Panc1 (cell line): ENCODE data around the gene A2ML1. TPM values are rescaled to one million over a fixed set of nuclear protein-coding genes. Genes with fewer than 3 reads are reported as not detected.
"Not testable (repeated sequence)": the region's sequence is repeated elsewhere in the genome, so short reads cannot be mapped to it uniquely, and the experiment has no call there.

Experiments used
- ATAC-seq: fragments of 200-7000 bp; cut with Tn5 transposase; 2 replicates; pipeline ENCODE4 v1.9.1; 2020; ENCODE audit warnings: mild to moderate bottlenecking, moderate library complexity
- BruUV-seq: library from RNA; stranded (reverse); fragments of 400-500 nt; replicated peaks from 2 replicates; lab custom pipeline; 2021; lab: Mats Ljungman, UMichigan
- CTCF ChIA-PET: fragments of 300-600 bp; sonication (Branson Sonifier 250); formaldehyde crosslinking; loops from one replicate; lab custom pipeline; 2022; ENCODE audit warnings: antibody characterized with exemption; lab: Charles Lee
- POLR2A ChIA-PET: fragments of 300-600 bp; sonication (Branson Sonifier 250); formaldehyde crosslinking; loops from one replicate; lab custom pipeline; 2022; ENCODE audit warnings: antibody characterized with exemption; lab: Charles Lee
- DNase-seq: peaks from one replicate; pipeline ENCODE4 v3.0.0-alpha.2; 2010; ENCODE audit warnings: low read depth, low spot score
- H3K27ac ChIP-seq: 2 replicates; pipeline ENCODE4 v1.5.1; 2011; ENCODE audit warnings: mild to moderate bottlenecking, low read length, inconsistent platforms
- H3K27me3 ChIP-seq: fragments of 200-500 bp; sonication (Bioruptor generic); 2 replicates; pipeline ENCODE4 v1.6.0; 2014; ENCODE audit warnings: low read length, inconsistent platforms; ENCODE audit not compliant: control insufficient read depth, insufficient read depth
- H3K36me3 ChIP-seq: fragments of 200-500 bp; sonication (Bioruptor generic); 2 replicates; pipeline ENCODE4 v1.5.1; 2014; ENCODE audit warnings: inconsistent platforms, mild to moderate bottlenecking, low read length, moderate library complexity; ENCODE audit not compliant: control insufficient read depth, insufficient read depth
- H3K4me1 ChIP-seq: 2 replicates; pipeline ENCODE4 v1.5.1; 2011; ENCODE audit warnings: inconsistent platforms, mild to moderate bottlenecking, low read length, moderate library complexity; ENCODE audit not compliant: control insufficient read depth, insufficient read depth
- H3K4me3 ChIP-seq, 2 experiments: 2 replicates each; pipeline ENCODE4 v1.5.1; 2011 to 2012; ENCODE audit warnings: low read depth in 2 of 2, low read length in 2 of 2, mild to moderate bottlenecking in 2 of 2, inconsistent platforms in 1 of 2, moderate library complexity in 1 of 2
- H3K9me3 ChIP-seq: fragments of 200-500 bp; sonication (Bioruptor generic); 2 replicates; pipeline ENCODE4 v1.5.1; 2014; ENCODE audit warnings: low read depth, mild to moderate bottlenecking, inconsistent platforms, low read length, moderate library complexity; ENCODE audit not compliant: control insufficient read depth, insufficient read depth
- CTCF ChIP-seq: fragments of 450-650 bp; IDR thresholded peaks from 2 replicates; pipeline ENCODE4 v1.5.1; 2017; ENCODE audit warnings: mild to moderate bottlenecking
- POLR2AphosphoS5 ChIP-seq: IDR thresholded peaks from 2 replicates; pipeline ENCODE4 v1.6.1; 2012; ENCODE audit warnings: mild to moderate bottlenecking, low read depth, low read length, moderate library complexity
- REST ChIP-seq, 2 experiments: IDR thresholded peaks; 2 replicates each; pipeline ENCODE4 v1.6.1; 2011 to 2012; ENCODE audit warnings: low read depth in 2 of 2, control low read depth in 1 of 2, low read length in 1 of 2, mild to moderate bottlenecking in 1 of 2, moderate library complexity in 1 of 2; ENCODE audit not compliant: insufficient read depth in 1 of 2
- SIN3A ChIP-seq: IDR thresholded peaks from 2 replicates; pipeline ENCODE4 v1.6.1; 2012; ENCODE audit warnings: low read depth, mild to moderate bottlenecking, low read length, moderate library complexity, borderline replicate concordance; ENCODE audit not compliant: insufficient read depth
- TCF7L2 ChIP-seq: IDR thresholded peaks from 2 replicates; pipeline ENCODE4 v1.6.1; 2011; ENCODE audit warnings: mild to moderate bottlenecking, low read depth, low read length, inconsistent platforms
- in situ Hi-C: cut with HindIII; loops from 2 replicates; pipeline ENCODE4 v1.10.0; 2016; ENCODE audit warnings: low sequenced_read_pairs, low pct_unique_long_range_greater_than_20kb
- intact Hi-C: fragments of 100-400 bp; cut with micrococcal nuclease; formaldehyde crosslinking; loops from one replicate; pipeline ENCODE4 v1.10.0; 2022; ENCODE audit not compliant: unreplicated experiment
- total RNA-seq: library from RNA; stranded (reverse); gene quantifications from one replicate; pipeline ENCODE4 v1.2.1, GENCODE V29; 2021; ENCODE audit not compliant: unreplicated experiment

The A2ML1 gene
- total RNA-seq, 1 experiment from 2014 or later = not detected

- Histone ChIP-seq H3K27me3 (no peaks in the 10 kb centered on the region), H3K9me3 (no peaks in the 10 kb centered on the region), H3K4me1 (no peaks in the 10 kb centered on the region), H3K36me3 (no peaks in the 10 kb centered on the region; the same call in 1 of the 2 replicates), H3K27ac (no peak overlapping the region), H3K4me3 (no peak overlapping the region)
- TF ChIP-seq CTCF = no peak
- no peak for TF ChIP-seq REST (IDR thresholded peaks at IDR 0.05; ENCODE audit: insufficient read depth in 1 of 2, low read depth in 2 of 2, low read length in 1 of 2)
- TF ChIP-seq SIN3A = no peak
- TF ChIP-seq POLR2AphosphoS5 = no peak
- no peak for TF ChIP-seq TCF7L2
- in situ Hi-C loops = no loop called here
- ATAC-seq (no peak), DNase-seq (no peak)
- intact Hi-C loops = loop anchor here (10.0 kb wide), 1 partner anchor 109 kb away; no protein-coding TSS in a partner anchor
- no TSS peak for BruUV-seq
- POLR2A ChIA-PET = no interaction called here
- CTCF ChIA-PET = no interaction called here
Measured at GRCh38 chr12:8785499-8785898, 36.9 kb upstream of the A2ML1 start.

- H3K4me1 ChIP-seq, BruUV-seq, H3K9me3 ChIP-seq, ATAC-seq, H3K4me3 ChIP-seq, CTCF ChIA-PET, POLR2A ChIA-PET, H3K36me3 ChIP-seq, in situ Hi-C loops, DNase-seq, H3K27ac ChIP-seq, H3K27me3 ChIP-seq: not testable (repeated sequence)
- intact Hi-C loops = loop anchor here (10.0 kb wide), 1 partner anchor 108 kb away; no protein-coding TSS in a partner anchor
Measured at GRCh38 chr12:8787206-8787605, 35.2 kb upstream of the A2ML1 start.

GRCh38 chr12:8788706-8789105 is 33.7 kb upstream of the A2ML1 start:
- H3K27me3 ChIP-seq, POLR2A ChIA-PET, H3K4me3 ChIP-seq, H3K27ac ChIP-seq, DNase-seq, H3K36me3 ChIP-seq, BruUV-seq, CTCF ChIA-PET, ATAC-seq, H3K9me3 ChIP-seq, H3K4me1 ChIP-seq, in situ Hi-C loops: not testable (repeated sequence)
- intact Hi-C loops = loop anchor here (10.0 kb wide), 1 partner anchor 106 kb away; no protein-coding TSS in a partner anchor

- ATAC-seq, POLR2A ChIA-PET, H3K4me3 ChIP-seq, in situ Hi-C loops, H3K9me3 ChIP-seq, BruUV-seq, DNase-seq, H3K27me3 ChIP-seq, H3K4me1 ChIP-seq, H3K36me3 ChIP-seq, CTCF ChIA-PET, H3K27ac ChIP-seq: not testable (repeated sequence)
- intact Hi-C loops = loop anchor here (10.0 kb wide), 1 partner anchor 105 kb away; no protein-coding TSS in a partner anchor
Measured at GRCh38 chr12:8789341-8790013, 32.9 kb upstream of the A2ML1 start.

GRCh38 chr12:8793226-8793625 is 29.2 kb upstream of the A2ML1 start:
- intact Hi-C loops, H3K36me3 ChIP-seq, POLR2A ChIA-PET, CTCF ChIA-PET, H3K27me3 ChIP-seq, H3K27ac ChIP-seq, BruUV-seq, ATAC-seq, H3K4me3 ChIP-seq, DNase-seq, H3K4me1 ChIP-seq, H3K9me3 ChIP-seq, in situ Hi-C loops: not testable (repeated sequence)
